Large intestine (tissue), 3 donors: ENCODE data around the gene ZNF180. TPM values are rescaled to one million over a fixed set of nuclear protein-coding genes. Genes with fewer than 3 reads are reported as not detected.

ENCODE experiments used
- DNase-seq, 2 donors: peaks; one replicate each; pipeline versions ENCODE4 v3.0.0 to v3.0.0-alpha.2; 2013
- H3K27ac ChIP-seq: one replicate; pipeline ENCODE4 v1.5.1; 2013; ENCODE audit warnings: low read length
- H3K27me3 ChIP-seq: 2 replicates; pipeline ENCODE4 v1.6.1; 2013; ENCODE audit warnings: low read length; ENCODE audit not compliant: control insufficient read depth, insufficient read depth
- H3K36me3 ChIP-seq: 2 replicates; pipeline ENCODE4 v1.6.1; 2013; ENCODE audit warnings: low read length; ENCODE audit not compliant: control insufficient read depth, insufficient read depth
- H3K4me1 ChIP-seq: one replicate; pipeline ENCODE4 v1.6.1; 2013; ENCODE audit warnings: low read length; ENCODE audit not compliant: control insufficient read depth, insufficient read depth
- H3K4me3 ChIP-seq: one replicate; pipeline ENCODE4 v1.5.1; 2013; ENCODE audit warnings: low read length
- H3K9me3 ChIP-seq: one replicate; pipeline ENCODE4 v1.6.1; 2013; ENCODE audit warnings: mild to moderate bottlenecking, low read depth, low read length, moderate library complexity; ENCODE audit not compliant: control insufficient read depth
- WGBS: methylation state at CpG from one replicate; pipeline ENCODE4 v1.1.5; 2013; ENCODE audit warnings: low lambda C conversion rate; ENCODE audit not compliant: insufficient coverage; 5-methylcytosine and 5-hydroxymethylcytosine counted together
- polyA plus RNA-seq: library from polyadenylated mRNA; unstranded; fragments of 120-200 nt; gene quantifications from one replicate; pipeline ENCODE4 v1.2.1, GENCODE V29; 2013

Gene ZNF180
- polyA plus RNA-seq, 1 donor, result 10.2 TPM

GRCh38 chr19:44532819-44533218 is 32.5 kb upstream of the ZNF180 start:
- no peaks in the 10 kb centered on the region for H3K9me3 ChIP-seq
- peaks cover 4% of the 10 kb centered on the region for H3K4me1 ChIP-seq
- H3K4me3 ChIP-seq, result no peak overlapping the region
- H3K27me3 ChIP-seq, result no peaks in the 10 kb centered on the region
- DNase-seq, result no peak
- 60% methylated on average over 2 of the region's 5 CpGs for WGBS
- H3K27ac ChIP-seq, result no peak overlapping the region
- no peaks in the 10 kb centered on the region for H3K36me3 ChIP-seq

GRCh38 chr19:44530777-44531176 is 30.5 kb upstream of the ZNF180 start:
- no peak for DNase-seq
- H3K27me3 ChIP-seq, result no peaks in the 10 kb centered on the region
- no peak overlapping the region for H3K4me3 ChIP-seq
- no peak overlapping the region for H3K27ac ChIP-seq
- WGBS, result no CpG with 5 or more reads among the region's 6 CpGs
- peaks cover 4% of the 10 kb centered on the region for H3K4me1 ChIP-seq
- H3K36me3 ChIP-seq, result no peaks in the 10 kb centered on the region
- H3K9me3 ChIP-seq, result no peaks in the 10 kb centered on the region

- Histone ChIP-seq H3K27ac (no peak within 1 kb of the TSS), H3K4me3 (no peak within 1 kb of the TSS), H3K4me1 (peaks cover 4% of the 10 kb centered on the region), H3K36me3 (no peaks in the 10 kb centered on the region), H3K9me3 (no peaks in the 10 kb centered on the region), H3K27me3 (no peaks in the 10 kb centered on the region)
- peak; percentile 9 to 57 for DNase-seq
- no CpG with 5 or more reads among the region's 9 CpGs for WGBS
These were observed 29.2 kb upstream of the ZNF180 start, which contains the start of gene CEACAM20 for GRCh38 chr19:44529536-44529935. TSS of gene CEACAM20 (minus strand) at chr19:44529675. CDS start at chr19:44529509, 166 bp downstream.

GRCh38 chr19:44527554-44527953 is 27.2 kb upstream of the ZNF180 start:
- Histone ChIP-seq H3K4me1 (peaks cover 4% of the 10 kb centered on the region), H3K27me3 (no peaks in the 10 kb centered on the region), H3K9me3 (no peaks in the 10 kb centered on the region), H3K4me3 (no peak overlapping the region), H3K27ac (no peak overlapping the region), H3K36me3 (no peaks in the 10 kb centered on the region)
- WGBS, result 100% methylated on average over 1 of the region's 7 CpGs
- no peak for DNase-seq

GRCh38 chr19:44525721-44526430 is 25.6 kb upstream of the ZNF180 start:
- Histone ChIP-seq H3K4me3 (no peak overlapping the region), H3K9me3 (no peaks in the 10 kb centered on the region), H3K36me3 (no peaks in the 10 kb centered on the region), H3K27me3 (no peaks in the 10 kb centered on the region), H3K4me1 (peaks cover 4% of the 10 kb centered on the region), H3K27ac (no peak overlapping the region)
- no peak for DNase-seq
- no CpG with 5 or more reads among the region's 4 CpGs for WGBS

- Histone ChIP-seq H3K27me3 (no peaks in the 10 kb centered on the region), H3K4me1 (no peaks in the 10 kb centered on the region), H3K9me3 (no peaks in the 10 kb centered on the region), H3K4me3 (no peak overlapping the region), H3K36me3 (no peaks in the 10 kb centered on the region), H3K27ac (no peak overlapping the region)
- DNase-seq, result no peak
- WGBS, result no CpG with 5 or more reads among the region's 2 CpGs
These were observed 21.0 kb upstream of the ZNF180 start for GRCh38 chr19:44521370-44521769.

- no peaks in the 10 kb centered on the region for H3K4me1 ChIP-seq
- no peaks in the 10 kb centered on the region for H3K9me3 ChIP-seq
- DNase-seq, result no peak
- no CpG with 5 or more reads among the region's 7 CpGs for WGBS
- H3K4me3 ChIP-seq, result no peak overlapping the region
- no peaks in the 10 kb centered on the region for H3K36me3 ChIP-seq
- H3K27ac ChIP-seq, result no peak overlapping the region
- no peaks in the 10 kb centered on the region for H3K27me3 ChIP-seq
These were observed 16.8 kb upstream of the ZNF180 start for GRCh38 chr19:44517146-44517545.

GRCh38 chr19:44515907-44516306 is 15.6 kb upstream of the ZNF180 start:
- no peaks in the 10 kb centered on the region for H3K27me3 ChIP-seq
- H3K27ac ChIP-seq, result no peak overlapping the region
- no peak overlapping the region for H3K4me3 ChIP-seq
- WGBS, result no CpG with 5 or more reads among the region's 1 CpG
- no peaks in the 10 kb centered on the region for H3K4me1 ChIP-seq
- no peaks in the 10 kb centered on the region for H3K9me3 ChIP-seq
- H3K36me3 ChIP-seq, result no peaks in the 10 kb centered on the region
- DNase-seq, result no peak

- no peak overlapping the region for H3K4me3 ChIP-seq
- H3K27ac ChIP-seq, result no peak overlapping the region
- no peaks in the 10 kb centered on the region for H3K9me3 ChIP-seq
- no peaks in the 10 kb centered on the region for H3K4me1 ChIP-seq
- H3K27me3 ChIP-seq, result no peaks in the 10 kb centered on the region
- no CpG with 5 or more reads among the region's 3 CpGs for WGBS
- H3K36me3 ChIP-seq, result no peaks in the 10 kb centered on the region
- DNase-seq, result no peak
These were observed 14.7 kb upstream of the ZNF180 start for GRCh38 chr19:44515031-44515430.

GRCh38 chr19:44512326-44513298 is 12.3 kb upstream of the ZNF180 start:
- no peaks in the 10 kb centered on the region for H3K36me3 ChIP-seq

More at GRCh38 chr19:44512326-44513298, 12.3 kb upstream of the ZNF180 start:
- no peaks in the 10 kb centered on the region for H3K27me3 ChIP-seq
- 0% methylated on average over 1 of the region's 12 CpGs for whole genome bisulfite sequencing
- H3K4me1 ChIP-seq, result no peaks in the 10 kb centered on the region
- peak in 1 of 2 donors; percentile 9 for DNase-seq
- no peak overlapping the region for H3K27ac ChIP-seq
- H3K4me3 ChIP-seq, result no peak overlapping the region
- no peaks in the 10 kb centered on the region for H3K9me3 ChIP-seq
